ENCODE data around the gene RTTN.

Gene RTTN

GRCh38 chr18:70030728-70031127 is 174.8 kb downstream of the RTTN start:
- no peak for DNase-seq (ENCODE audit: low read depth in 4 of 4, low spot score in 1 of 4)

DNA sequence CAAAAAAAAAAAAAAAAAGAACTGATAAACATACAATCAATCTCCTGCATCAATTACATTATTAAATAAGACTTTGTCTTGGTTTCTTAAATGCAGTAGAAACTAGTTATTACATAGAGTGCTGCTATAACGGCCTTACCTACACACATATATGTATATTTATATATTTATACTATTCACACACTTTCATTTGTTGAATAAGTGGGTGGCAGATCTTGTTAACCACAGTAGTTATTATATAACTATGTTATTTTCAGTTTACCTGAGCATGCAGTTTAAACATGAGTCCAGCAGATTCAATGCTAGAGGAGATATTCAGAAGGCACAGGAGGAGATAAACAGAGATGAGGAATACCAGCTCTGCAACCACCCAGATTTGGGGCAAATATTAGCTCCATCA is 176.3 kb downstream of the RTTN start:
- DNase-seq (ENCODE audit: low read depth in 4 of 4, low spot score in 1 of 4): no peak

GRCh38 chr18:70028734-70029133 is 176.8 kb downstream of the RTTN start:
- no peak for DNase-seq (ENCODE audit: low read depth in 4 of 4, low spot score in 1 of 4)

DNA sequence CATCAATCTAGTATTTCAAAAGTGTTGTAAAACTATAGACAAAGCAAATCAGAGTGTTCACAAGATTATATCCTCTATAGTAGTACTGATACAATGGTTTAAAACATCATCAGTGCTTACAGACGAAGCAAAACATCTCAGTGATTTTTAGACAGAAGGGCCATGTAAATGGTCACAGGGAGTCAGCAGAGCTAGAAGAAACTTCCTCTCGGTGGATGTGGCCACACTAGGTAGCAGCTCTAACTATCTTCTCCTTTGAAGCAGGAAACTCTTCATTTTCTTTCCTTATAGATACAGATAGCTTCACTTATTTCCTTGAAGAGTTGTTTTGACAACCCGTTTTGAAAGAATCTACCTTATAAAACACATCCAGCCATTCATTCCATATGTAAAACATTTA is 177.4 kb downstream of the RTTN start:
- DNase-seq (ENCODE audit: low read depth in 4 of 4, low spot score in 1 of 4): no peak

GRCh38 chr18:70025580-70025979 is 179.9 kb downstream of the RTTN start:
- no peak for DNase-seq (ENCODE audit: low read depth in 4 of 4, low spot score in 1 of 4)

GRCh38 chr18:70024829-70025228 is 180.7 kb downstream of the RTTN start:
- no peak for DNase-seq (ENCODE audit: low read depth in 4 of 4, low spot score in 1 of 4)

DNA sequence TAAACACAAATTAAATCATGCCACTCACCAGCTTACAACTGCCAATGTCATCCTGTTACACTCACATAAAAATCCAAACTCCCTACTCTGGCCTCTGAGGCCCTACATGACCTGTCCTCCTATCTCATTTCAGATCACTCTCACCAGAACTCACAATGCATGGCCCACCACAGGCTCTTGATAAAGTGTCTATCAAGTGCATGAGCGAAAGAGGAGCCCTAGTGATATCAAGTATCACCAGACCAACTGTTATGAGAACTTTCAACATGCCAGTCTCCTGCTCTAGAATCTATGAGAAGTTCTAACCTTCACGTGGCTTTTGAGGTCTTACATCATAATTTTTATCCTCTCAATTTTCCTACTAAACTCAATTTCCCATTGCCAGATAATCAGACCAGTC is 181.4 kb downstream of the RTTN start:
- DNase-seq (ENCODE audit: low read depth in 4 of 4, low spot score in 1 of 4): no peak

- DNase-seq (ENCODE audit: low read depth in 4 of 4, low spot score in 1 of 4): no peak
Measured at GRCh38 chr18:70022636-70023035, 182.9 kb downstream of the RTTN start.

DNA sequence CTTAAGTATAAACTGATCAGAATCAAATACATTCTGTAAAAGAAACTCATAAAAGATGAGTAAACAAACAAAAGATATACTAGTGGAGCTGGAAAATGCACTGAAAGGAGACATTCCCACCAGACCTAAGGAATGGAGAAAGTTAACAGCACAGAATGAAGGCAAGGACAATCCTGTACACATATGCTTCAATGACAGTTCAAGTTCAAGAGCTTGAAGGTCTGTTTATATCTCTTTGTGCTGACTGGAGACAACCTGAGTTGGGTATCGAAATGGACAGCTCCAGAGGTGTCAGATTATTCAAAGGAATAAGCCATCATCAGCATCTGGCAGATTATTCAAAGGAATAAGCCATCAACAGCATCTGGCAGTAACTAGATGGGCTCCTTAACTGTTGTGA is 184.0 kb downstream of the RTTN start:
- no peak for DNase-seq (ENCODE audit: low read depth in 4 of 4, low spot score in 1 of 4)

- no peak for DNase-seq (ENCODE audit: low read depth in 4 of 4, low spot score in 1 of 4)
Measured at GRCh38 chr18:70021043-70021442, 184.4 kb downstream of the RTTN start.

DNA sequence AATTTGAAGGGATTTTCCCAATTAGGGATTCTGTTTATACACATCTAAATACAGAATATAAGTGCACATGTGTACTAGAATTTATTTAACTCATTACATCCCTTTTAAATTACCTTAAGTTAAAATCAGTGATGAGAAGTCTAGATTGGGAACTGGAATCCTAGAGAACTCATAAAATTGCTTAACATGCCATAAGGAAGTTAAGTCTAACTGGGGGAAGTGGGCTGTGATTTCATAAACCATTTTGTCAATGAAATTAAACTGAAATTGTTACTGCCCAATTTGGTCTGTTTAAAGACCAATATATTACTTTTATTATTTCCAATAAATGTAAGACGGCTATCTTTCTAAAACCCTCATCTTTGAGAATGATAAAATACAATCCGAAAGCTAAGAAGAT is 185.5 kb downstream of the RTTN start:
- DNase-seq (ENCODE audit: low read depth in 4 of 4, low spot score in 1 of 4): no peak

- DNase-seq (ENCODE audit: low read depth in 4 of 4, low spot score in 1 of 4): no peak
Measured at GRCh38 chr18:70019136-70019535, 186.4 kb downstream of the RTTN start.

GRCh38 chr18:70015127-70015526 is 190.4 kb downstream of the RTTN start:
- DNase-seq (ENCODE audit: low read depth in 4 of 4, low spot score in 1 of 4): no peak

DNA sequence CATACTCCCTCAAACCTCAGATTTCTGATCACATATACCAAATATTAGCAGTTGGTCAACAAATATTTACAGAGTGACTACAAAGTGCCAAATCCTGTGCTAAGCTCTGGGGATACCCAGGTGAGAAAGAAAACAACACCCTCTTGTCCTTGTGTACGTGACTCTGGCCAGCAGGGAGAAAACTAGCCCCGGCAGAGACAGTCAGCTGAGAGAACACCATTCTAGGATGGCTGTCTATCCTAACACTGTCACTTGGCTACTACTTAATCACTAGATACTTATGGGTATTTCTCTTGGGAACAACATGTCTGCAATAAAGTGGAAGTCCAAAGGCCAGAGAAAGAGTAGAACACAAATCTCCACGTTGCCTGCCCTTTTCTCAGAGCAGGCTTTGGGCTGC is 199.9 kb downstream of the RTTN start:
- no peak for DNase-seq (ENCODE audit: low read depth in 4 of 4, low spot score in 1 of 4)

DNA sequence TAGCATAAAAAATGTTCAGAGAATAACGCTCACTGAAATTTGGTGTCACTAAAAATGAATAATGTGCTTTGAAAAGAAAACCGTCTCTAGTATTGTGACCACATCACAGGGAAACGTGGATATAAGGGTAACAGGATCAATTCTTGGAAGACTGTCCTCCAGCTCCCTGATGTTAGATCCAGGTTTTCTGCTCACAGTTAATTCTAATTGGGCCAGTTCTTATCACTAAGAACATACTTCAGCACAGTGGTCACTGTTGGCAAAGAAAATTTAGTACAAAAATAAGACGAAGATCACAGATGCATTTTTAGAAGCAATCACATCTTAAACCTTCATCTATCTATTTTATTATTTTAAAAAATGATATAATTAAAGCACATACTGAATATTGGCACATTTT is 200.8 kb downstream of the RTTN start:
- DNase-seq (ENCODE audit: low read depth in 4 of 4, low spot score in 1 of 4): no peak

- DNase-seq (ENCODE audit: low read depth in 4 of 4, low spot score in 1 of 4): no peak
Measured at GRCh38 chr18:69999656-70000055, 205.8 kb downstream of the RTTN start.

DNA sequence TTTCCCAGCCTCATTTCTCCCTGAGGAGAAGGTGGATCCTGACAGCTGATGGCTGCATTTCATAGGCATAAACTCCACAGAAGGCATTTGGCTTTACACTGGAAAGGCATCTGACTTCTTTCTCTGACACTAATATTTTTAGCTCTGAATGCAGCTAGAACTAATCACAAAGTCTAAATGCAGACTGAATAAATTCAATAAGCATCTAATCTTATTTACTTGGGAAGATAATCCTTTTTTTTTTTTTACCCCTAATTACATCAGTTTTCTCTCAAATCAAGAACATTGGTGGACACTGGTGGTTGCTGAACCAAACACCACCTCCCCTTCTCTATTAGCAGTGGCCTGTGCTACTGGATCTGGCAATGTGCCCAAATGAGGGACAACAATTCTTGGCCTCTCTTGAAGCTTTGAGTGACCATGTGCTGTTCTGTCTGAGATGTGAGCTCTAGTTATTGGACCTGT is 206.9 kb downstream of the RTTN start:
- no peak for DNase-seq (ENCODE audit: low read depth in 4 of 4, low spot score in 1 of 4)

GRCh38 chr18:69996951-69997798 is 208.3 kb downstream of the RTTN start:
- DNase-seq (ENCODE audit: low read depth in 4 of 4, low spot score in 1 of 4): no peak

DNA sequence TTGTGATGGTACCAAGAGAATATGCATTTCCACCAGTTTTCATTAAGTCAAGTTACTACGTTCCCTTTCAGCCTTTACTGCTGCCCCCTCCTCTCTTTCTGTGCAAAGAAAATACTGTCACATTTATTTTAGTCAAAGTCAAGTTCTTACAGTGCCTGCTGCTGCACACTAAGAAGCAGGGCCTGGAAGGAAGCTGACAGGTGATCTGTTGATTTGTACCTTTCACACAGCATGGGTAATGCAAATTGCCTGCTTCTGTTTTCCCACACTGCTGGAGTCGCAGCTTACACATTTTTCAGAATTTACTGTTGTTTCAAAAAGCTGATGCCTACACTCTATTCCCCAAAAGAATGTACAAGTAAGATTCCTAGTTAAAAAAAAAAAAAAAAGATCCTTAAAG is 209.1 kb downstream of the RTTN start:
- DNase-seq (ENCODE audit: low read depth in 4 of 4, low spot score in 1 of 4): no peak

DNA sequence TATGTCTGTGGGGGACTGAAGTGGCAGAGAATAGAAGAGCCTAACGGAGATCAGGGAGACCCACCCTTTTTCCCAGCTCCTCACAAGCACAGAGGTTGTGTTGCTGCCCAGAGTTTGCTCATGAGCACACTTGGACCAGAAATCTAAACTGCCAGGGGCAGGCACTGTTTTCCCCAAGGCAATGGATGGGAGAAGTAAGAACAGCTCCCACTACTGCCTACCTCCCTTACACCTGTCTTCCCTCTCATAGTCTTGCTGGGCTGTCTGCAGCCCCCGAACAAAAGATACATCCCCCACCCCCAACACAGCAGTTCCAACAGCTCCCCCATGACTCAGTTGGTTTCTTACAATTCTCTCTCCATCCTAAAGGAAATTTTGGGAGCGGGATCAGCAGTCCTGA is 209.7 kb downstream of the RTTN start:
- DNase-seq (ENCODE audit: low read depth in 4 of 4, low spot score in 1 of 4): no peak

DNA sequence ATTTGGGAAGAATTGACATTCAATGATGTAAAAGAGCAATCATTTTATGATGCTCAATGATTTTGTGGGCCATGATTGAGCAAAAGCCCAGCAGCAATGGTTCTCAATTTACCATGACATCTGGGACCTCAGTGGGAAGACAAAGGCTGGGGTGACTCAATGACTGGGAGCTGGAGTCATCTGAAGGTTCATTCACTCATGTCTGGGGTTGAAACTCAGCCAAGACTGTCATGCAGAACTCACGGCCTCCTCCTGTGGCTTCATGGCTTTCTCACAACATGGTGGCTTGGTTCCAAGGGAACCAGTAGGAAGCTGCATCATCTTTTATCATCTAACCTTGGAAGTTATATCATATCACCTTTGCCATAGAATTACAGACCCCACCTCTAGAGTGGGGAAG is 212.7 kb downstream of the RTTN start:
- DNase-seq (ENCODE audit: low read depth in 4 of 4, low spot score in 1 of 4): no peak

- DNase-seq (ENCODE audit: low read depth in 4 of 4, low spot score in 1 of 4): no peak
Measured at GRCh38 chr18:69987870-69988269, 217.6 kb downstream of the RTTN start.

DNA sequence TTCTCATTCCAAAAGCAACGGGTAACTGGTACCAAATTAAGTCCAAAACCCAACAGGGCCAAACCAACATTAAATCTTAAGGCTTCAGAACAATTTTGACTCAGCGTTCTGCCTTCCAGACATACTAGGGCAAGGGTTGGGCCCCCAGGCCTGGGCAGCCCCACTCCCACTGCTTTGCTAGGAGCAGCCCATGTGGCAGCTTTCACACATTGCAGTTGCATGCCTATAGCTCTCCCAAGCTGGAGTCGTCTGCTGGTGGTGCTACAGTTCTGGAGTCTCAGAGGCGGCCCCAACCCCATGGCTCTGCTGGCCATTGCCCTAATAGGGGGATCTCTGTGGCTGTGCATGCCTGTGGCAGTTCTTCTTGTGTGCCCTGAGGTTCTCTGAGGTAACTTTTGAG is 220.2 kb downstream of the RTTN start:
- DNase-seq (ENCODE audit: low read depth in 4 of 4, low spot score in 1 of 4): no peak
